ENCODE measurements around the gene GABRR3.

GABRR3 gene

GRCh38 chr3:97954228-97954827 lies 80.8 kb downstream of the GABRR3 start:
- no peak for DNase-seq

DNA sequence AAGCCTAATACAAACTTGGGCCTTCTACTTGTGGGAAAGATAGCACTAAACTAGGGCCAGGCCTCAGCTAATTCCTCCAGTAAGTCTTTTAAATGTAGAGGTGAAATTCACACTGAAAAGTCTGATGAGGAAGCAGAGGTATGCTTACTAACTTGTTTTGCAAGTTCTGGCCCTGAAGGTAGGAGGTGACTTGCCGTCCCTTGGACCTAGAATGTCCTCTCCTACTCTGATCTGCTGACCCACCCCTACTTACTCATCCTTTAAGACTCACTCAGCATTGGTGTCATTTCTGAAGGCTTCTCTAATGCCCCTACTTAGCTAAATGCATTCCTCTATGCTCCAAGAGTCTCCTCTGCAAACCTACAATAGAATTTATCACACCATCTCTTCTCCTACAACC lies 82.2 kb downstream of the GABRR3 start:
- no peak for DNase-seq

GRCh38 chr3:97952280-97952679 lies 82.8 kb downstream of the GABRR3 start:
- DNase-seq = peak in 1 of 2 donors; percentile 8

GRCh38 chr3:97950360-97950759 lies 84.8 kb downstream of the GABRR3 start:
- no peak for DNase-seq

DNA sequence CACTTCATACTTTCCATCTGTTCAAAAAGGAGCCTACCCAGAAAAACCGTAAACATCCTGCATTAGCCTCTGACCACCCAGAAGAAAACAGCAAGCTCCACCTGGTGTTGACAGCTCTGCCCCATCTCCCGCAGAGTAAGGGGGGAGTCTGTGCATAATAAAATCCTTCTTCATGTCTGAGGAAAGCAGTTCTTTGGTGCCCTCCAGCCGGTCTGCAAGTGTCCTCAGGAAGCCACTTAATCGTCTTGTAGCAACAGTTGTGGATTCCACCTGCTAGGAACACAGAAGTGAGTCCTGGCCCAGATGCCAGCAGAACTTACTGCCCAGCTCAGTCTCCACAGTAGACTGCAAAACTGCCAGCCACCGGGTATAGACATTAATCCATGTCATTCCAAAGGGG lies 85.4 kb downstream of the GABRR3 start:
- no peak for DNase-seq

GRCh38 chr3:97949110-97949485 lies 86.0 kb downstream of the GABRR3 start:
- no peak for DNase-seq

DNA sequence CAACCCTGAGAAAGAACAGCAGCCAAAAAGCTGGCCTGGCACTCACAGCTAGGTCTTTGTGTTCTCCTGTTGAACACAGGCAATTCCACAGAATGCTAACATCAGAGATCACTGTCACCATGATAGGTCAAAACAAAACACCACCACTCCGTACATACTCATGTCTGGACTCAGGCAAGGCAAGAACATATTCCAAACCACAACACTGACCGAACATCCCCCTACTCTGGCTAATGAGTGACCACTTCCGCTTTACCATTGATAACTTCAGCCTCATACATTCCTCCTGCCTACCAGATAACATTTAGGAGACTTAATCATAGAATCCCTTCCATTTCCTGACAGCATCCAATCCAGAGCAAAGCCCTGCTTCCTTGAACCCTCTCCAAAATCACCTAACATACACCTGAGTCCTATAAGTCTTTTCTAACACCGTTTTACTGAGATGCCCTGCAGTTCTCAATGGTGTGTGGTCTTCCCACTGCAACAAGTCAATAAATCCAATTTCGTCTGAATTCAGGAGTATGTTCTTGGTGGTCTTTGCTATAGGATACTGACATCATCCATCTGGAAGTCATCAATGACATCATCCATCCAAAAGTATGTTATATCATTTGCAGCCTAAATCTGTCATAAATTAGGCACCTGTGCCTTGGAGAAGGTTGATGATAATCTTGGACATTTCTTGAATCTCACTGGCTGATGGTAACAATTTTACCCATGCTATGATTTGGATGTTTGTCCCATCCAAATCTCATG lies 86.6 kb downstream of the GABRR3 start:
- no peak for DNase-seq

GRCh38 chr3:97942801-97943546 lies 92.1 kb downstream of the GABRR3 start:
- no peak for DNase-seq

DNA sequence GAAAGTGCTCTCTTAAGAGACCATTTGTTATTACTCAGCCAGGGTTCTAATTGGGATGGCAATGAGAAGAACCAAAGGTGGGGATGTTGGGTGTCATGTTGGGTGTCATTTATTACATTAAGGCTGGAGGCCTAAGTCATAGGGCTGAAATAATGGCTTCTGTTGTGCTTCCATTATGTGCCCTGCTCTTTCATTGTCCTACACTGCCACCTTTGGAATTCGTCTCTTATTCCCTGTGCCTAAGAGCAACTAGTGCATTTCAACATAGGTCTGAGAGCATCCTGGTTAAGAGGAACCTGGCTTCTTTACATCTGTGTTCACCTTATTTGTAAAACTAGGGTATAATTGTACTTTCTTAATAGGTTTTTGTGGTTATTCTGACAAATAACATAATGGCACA lies 95.1 kb downstream of the GABRR3 start:
- DNase-seq = no peak

DNA sequence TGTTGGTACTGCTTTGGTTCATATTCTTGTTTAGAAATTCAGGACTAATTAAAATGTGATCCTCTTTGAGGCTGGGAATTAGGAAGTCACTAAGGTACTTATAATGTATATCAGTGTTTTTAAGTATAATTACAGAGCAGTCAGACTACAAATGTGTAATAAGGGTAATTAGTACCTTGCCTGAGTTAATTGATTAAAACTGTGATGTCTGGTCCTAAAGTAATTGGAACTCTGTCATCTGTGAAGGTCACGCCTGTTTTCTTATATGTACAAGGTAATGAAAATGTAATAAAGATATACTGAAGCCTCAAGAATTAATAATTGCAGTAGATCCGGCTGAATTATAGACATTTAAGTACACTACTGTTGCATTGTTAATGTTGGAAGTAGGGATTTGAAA lies 95.7 kb downstream of the GABRR3 start:
- no peak for DNase-seq

- no peak for DNase-seq
Observed at GRCh38 chr3:97938444-97938843, 96.7 kb downstream of the GABRR3 start.

- no peak for DNase-seq
Observed at GRCh38 chr3:97937205-97937604, 97.9 kb downstream of the GABRR3 start.

DNA sequence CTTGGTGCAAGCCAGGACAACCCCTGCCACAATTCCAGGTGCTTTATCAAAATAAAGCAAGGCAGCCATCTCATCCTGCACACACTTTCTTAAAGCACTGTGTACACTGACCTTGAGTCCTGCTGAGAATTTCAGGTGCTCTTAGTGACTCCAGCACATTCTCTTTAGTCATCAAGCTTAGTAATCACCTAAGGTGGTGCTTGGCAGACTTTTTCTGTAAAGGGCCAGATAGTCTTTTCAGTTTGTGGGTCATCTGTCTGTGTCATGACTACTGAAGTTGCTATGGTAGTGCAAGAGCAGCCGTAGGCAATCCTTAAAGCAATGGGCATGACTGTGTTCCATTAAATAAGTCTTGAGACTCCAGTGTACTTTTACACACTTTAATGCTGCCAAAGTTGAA lies 99.3 kb downstream of the GABRR3 start:
- DNase-seq = no peak
